HEK293 (cell line): Measurements from ENCODE around the gene DHDH.
A peak's percentile ranks its signal among the peaks of the same experiment; 100 is the strongest.

Experiments
- CTCF ChIA-PET: fragments of 350-600 bp; formaldehyde crosslinking; extraction: SDS; loops from one replicate; lab custom pipeline; 2021; ENCODE audit warnings: antibody characterized with exemption; lab: Yijun Ruan, JAX
- POLR2A ChIA-PET: fragments of 300-600 bp; formaldehyde crosslinking; extraction: SDS; loops from one replicate; lab custom pipeline; 2020; ENCODE audit warnings: antibody characterized with exemption, inconsistent platforms; lab: Yijun Ruan, JAX
- H3K27ac ChIP-seq: fragments of 200-500 bp; sonication (Bioruptor generic); 2 replicates; pipeline ENCODE4 v1.5.1; 2014; ENCODE audit warnings: low read depth, low read length, control low read depth, inconsistent platforms; ENCODE audit errors: extremely low read depth
- H3K36me3 ChIP-seq, 2 experiments: fragments of 200-500 bp in 1 of 2; sonication (Bioruptor generic) in 1 of 2; 1 replicate in 1 of 2; 2 replicates in 1 of 2; pipeline ENCODE4 v1.5.1; 2014 to 2017; ENCODE audit warnings: inconsistent platforms in 2 of 2, low read length in 2 of 2; ENCODE audit not compliant: control insufficient read depth in 2 of 2, insufficient read depth in 1 of 2
- H3K4me1 ChIP-seq: fragments of 200-500 bp; sonication (Bioruptor generic); 2 replicates; pipeline ENCODE4 v1.5.1; 2014; ENCODE audit warnings: mild to moderate bottlenecking, low read length, inconsistent platforms; ENCODE audit not compliant: control insufficient read depth, insufficient read depth
- H3K4me3 ChIP-seq: 2 replicates; pipeline ENCODE4 v1.5.1; 2011; ENCODE audit warnings: low read depth, mild to moderate bottlenecking, control low read depth, low read length, moderate library complexity
- H3K9me3 ChIP-seq: fragments of 200-500 bp; sonication (Bioruptor generic); 2 replicates; pipeline ENCODE4 v1.5.1; 2014; ENCODE audit warnings: low read depth, low read length, inconsistent platforms; ENCODE audit not compliant: control insufficient read depth, insufficient read depth
- BCL11A ChIP-seq: fragments of 450-650 bp; formaldehyde crosslinking; IDR thresholded peaks from 2 replicates; pipeline ENCODE4 v1.5.1; 2016; ENCODE audit warnings: low read depth, missing biosample characterization, missing genetic modification characterization
- GLI2 ChIP-seq: fragments of 450-650 bp; formaldehyde crosslinking; IDR thresholded peaks from 2 replicates; pipeline ENCODE4; 2017; ENCODE audit warnings: missing biosample characterization, missing genetic modification characterization, low read depth, borderline replicate concordance
- GLI4 ChIP-seq: fragments of 450-650 bp; formaldehyde crosslinking; IDR thresholded peaks from 2 replicates; pipeline ENCODE4 v1.5.1; 2016; ENCODE audit warnings: missing biosample characterization, missing genetic modification characterization
- OVOL3 ChIP-seq: fragments of 450-650 bp; formaldehyde crosslinking; IDR thresholded peaks from 2 replicates; pipeline ENCODE4 v1.5.1; 2016; ENCODE audit warnings: missing biosample characterization, missing genetic modification characterization
- SCRT2 ChIP-seq: fragments of 450-650 bp; formaldehyde crosslinking; IDR thresholded peaks from 2 replicates; pipeline ENCODE4 v1.5.1; 2016; ENCODE audit warnings: missing biosample characterization, missing genetic modification characterization
- SP3 ChIP-seq: fragments of 450-650 bp; formaldehyde crosslinking; IDR thresholded peaks from 2 replicates; pipeline ENCODE4 v1.5.1; 2016; ENCODE audit warnings: missing biosample characterization, missing genetic modification characterization
- ZIC2 ChIP-seq: fragments of 450-650 bp; formaldehyde crosslinking; IDR thresholded peaks from 2 replicates; pipeline ENCODE4 v1.5.1; 2016; ENCODE audit warnings: missing biosample characterization, missing genetic modification characterization
- ZNF114 ChIP-seq: fragments of 450-650 bp; formaldehyde crosslinking; IDR thresholded peaks from 2 replicates; pipeline ENCODE4 v1.5.0; 2017; ENCODE audit warnings: missing biosample characterization, missing genetic modification characterization
- ZNF24 ChIP-seq: fragments of 450-650 bp; formaldehyde crosslinking; IDR thresholded peaks from 2 replicates; pipeline ENCODE4 v1.5.1; 2016; ENCODE audit warnings: missing biosample characterization, missing genetic modification characterization
- ZNF248 ChIP-seq: fragments of 450-650 bp; formaldehyde crosslinking; IDR thresholded peaks from 2 replicates; pipeline ENCODE4 v1.5.1; 2017; ENCODE audit warnings: missing biosample characterization, missing genetic modification characterization
- ZNF341 ChIP-seq: fragments of 450-650 bp; formaldehyde crosslinking; IDR thresholded peaks from 2 replicates; pipeline ENCODE4; 2016; ENCODE audit warnings: low read depth, missing biosample characterization, missing genetic modification characterization
- ZNF391 ChIP-seq: fragments of 450-650 bp; formaldehyde crosslinking; IDR thresholded peaks from 2 replicates; pipeline ENCODE4 v1.5.1; 2016; ENCODE audit warnings: low read depth, missing biosample characterization, missing genetic modification characterization, borderline replicate concordance
- ZNF530 ChIP-seq: fragments of 450-650 bp; formaldehyde crosslinking; IDR thresholded peaks from 2 replicates; pipeline ENCODE4 v1.5.1; 2016; ENCODE audit warnings: low read depth, missing biosample characterization, missing genetic modification characterization
- ZNF549 ChIP-seq: fragments of 450-650 bp; IDR thresholded peaks from 2 replicates; pipeline ENCODE4 v1.5.1; 2018; ENCODE audit warnings: missing biosample characterization, missing genetic modification characterization, mild to moderate bottlenecking, inconsistent platforms, moderate library complexity
- ZNF600 ChIP-seq: fragments of 450-650 bp; formaldehyde crosslinking; IDR thresholded peaks from 2 replicates; pipeline ENCODE4 v1.5.1; 2016; ENCODE audit warnings: missing biosample characterization, missing genetic modification characterization
- ZNF660 ChIP-seq: fragments of 450-650 bp; IDR thresholded peaks from 2 replicates; pipeline ENCODE4 v1.5.1; 2018; ENCODE audit warnings: missing biosample characterization, mild to moderate bottlenecking, missing genetic modification characterization
- ZNF677 ChIP-seq: fragments of 450-650 bp; IDR thresholded peaks from 2 replicates; pipeline ENCODE4 v1.5.0; 2018; ENCODE audit warnings: missing biosample characterization, mild to moderate bottlenecking, missing genetic modification characterization, moderate library complexity
- ZNF76 ChIP-seq: fragments of 450-650 bp; formaldehyde crosslinking; IDR thresholded peaks from 2 replicates; pipeline ENCODE4; 2016; ENCODE audit warnings: low read depth, missing biosample characterization, missing genetic modification characterization, borderline replicate concordance
- ZNF837 ChIP-seq: fragments of 450-650 bp; formaldehyde crosslinking; IDR thresholded peaks from 2 replicates; pipeline ENCODE4 v1.5.1; 2016; ENCODE audit warnings: missing biosample characterization, missing genetic modification characterization
- ZSCAN30 ChIP-seq: fragments of 450-650 bp; IDR thresholded peaks from 2 replicates; pipeline ENCODE4 v1.5.1; 2018; ENCODE audit warnings: missing biosample characterization, mild to moderate bottlenecking, missing genetic modification characterization, moderate library complexity
- TF ChIP-seq, protein P1 (sequence below): fragments of 450-650 bp; formaldehyde crosslinking; IDR thresholded peaks from 2 replicates; pipeline ENCODE4 v1.5.1; 2016; ENCODE audit warnings: missing biosample characterization, missing genetic modification characterization
- TF ChIP-seq, protein P2 (sequence below): fragments of 450-650 bp; formaldehyde crosslinking; IDR thresholded peaks from 2 replicates; pipeline ENCODE4 v1.5.0; 2017; ENCODE audit warnings: missing biosample characterization, missing genetic modification characterization, borderline replicate concordance
- TF ChIP-seq, protein P3 (sequence below): fragments of 450-650 bp; formaldehyde crosslinking; IDR thresholded peaks from 2 replicates; pipeline ENCODE4 v1.5.1; 2016; ENCODE audit warnings: missing biosample characterization, missing genetic modification characterization
- TF ChIP-seq, protein P4 (sequence below): fragments of 450-650 bp; formaldehyde crosslinking; IDR thresholded peaks from 2 replicates; pipeline ENCODE4 v1.5.1; 2017; ENCODE audit warnings: missing biosample characterization, mild to moderate bottlenecking, missing genetic modification characterization, moderate library complexity

Gene DHDH

DNA sequence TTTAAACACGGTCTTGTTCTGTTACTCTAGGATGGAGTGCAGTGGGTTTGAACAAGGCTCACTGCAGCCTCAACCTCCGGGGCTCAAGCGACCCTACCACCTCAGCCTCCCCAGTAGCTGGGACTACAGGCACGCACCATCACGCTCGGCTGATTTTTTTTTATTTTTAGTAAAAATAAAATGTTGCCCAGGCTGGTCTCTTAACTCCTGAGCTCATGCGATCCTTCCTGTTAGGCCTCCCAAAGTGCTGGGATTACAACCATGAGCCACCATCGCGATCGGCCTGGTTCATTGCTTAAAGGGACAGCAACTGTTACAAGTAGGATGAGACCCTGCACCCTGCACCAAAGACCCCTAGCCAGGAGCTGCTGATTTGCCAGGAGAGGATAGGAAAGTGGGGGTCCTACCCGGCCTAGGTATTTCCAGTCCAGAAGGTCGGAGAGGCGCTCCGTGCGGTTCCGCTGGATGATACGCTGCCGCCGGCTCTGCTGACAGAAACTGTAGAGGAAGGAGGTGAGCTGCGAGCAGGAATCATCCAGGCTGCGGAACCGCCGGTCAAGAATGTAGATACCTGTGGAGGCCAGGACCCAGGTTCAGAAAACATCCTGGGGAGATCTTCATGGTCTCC, 36.8 kb downstream of the DHDH start:
- Histone ChIP-seq H3K4me1 (0 out of 2 replicates have a peak, but pooled peaks cover 4% of the 10 kb centered on the region), H3K9me3 (no peaks in the 10 kb centered on the region), H3K36me3 (peaks cover 20 to 67% of the 10 kb centered on the region in 2 experiments; a peak in 2 of 3 replicates), H3K27ac (no peak overlapping the region), H3K4me3 (no peak overlapping the region)
- ChIA-PET CTCF (interaction anchor here (0.6 to 5.5 kb wide), 56 partner anchors 8 to 432 kb away, joined by 3 to 63 read pairs (median 4); partner anchors contain the start of genes DHDH, GYS1, HSD17B14 and NUCB1), POLR2A (interaction anchor here (0.5 to 3.2 kb wide), 13 partner anchors 8 to 182 kb away, joined by 3 to 16 read pairs (median 4); partner anchors contain the start of genes DHDH, GYS1, NUCB1 and PPP1R15A)
- peak; percentile 11; the same call in 1 of the 2 replicates for TF ChIP-seq SP3 (tag by site-specific recombination)
- no peak for TF ChIP-seq ZNF248 (tag by site-specific recombination)

DNA sequence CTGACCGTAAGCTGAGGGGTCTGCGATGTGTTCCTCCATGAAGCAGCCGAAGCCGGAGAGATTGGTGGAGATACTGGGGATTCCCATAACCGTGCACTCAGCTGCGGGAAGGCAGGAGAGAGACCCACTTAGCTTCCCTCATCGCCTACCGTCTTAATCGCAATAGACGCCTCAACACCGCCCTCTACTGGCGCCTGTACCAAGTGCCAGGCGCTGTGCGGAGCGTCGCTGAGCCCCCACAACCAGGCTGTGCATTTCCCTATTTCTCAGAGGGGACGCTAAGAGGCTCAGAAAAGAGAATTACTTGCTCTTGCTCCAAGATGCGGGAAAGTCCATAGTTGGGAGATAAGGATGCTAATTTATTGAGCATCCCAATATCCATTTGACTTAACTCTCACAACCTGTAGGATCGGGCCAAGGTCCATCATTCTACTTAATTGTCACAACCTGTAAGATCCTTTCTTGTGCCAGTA, 37.5 kb downstream of the DHDH start:
- POLR2A ChIA-PET = interaction anchor here (0.5 to 3.2 kb wide), 13 partner anchors 10 to 183 kb away, joined by 3 to 16 read pairs (median 5); partner anchors contain the start of genes DHDH, GYS1, NUCB1 and PPP1R15A
- TF ChIP-seq ZNF837 (tag by site-specific recombination) (no peak), OVOL3 (tag by site-specific recombination) (no peak), SP3 (tag by site-specific recombination) (no peak), GLI4 (tag by site-specific recombination) (no peak), GLI2 (tag by site-specific recombination) (no peak), ZNF660 (tag by site-specific recombination) (peak; percentile 62; the same call in 1 of the 2 replicates), ZNF341 (tag by site-specific recombination) (no peak), ZNF391 (tag by site-specific recombination) (no peak; the same call in 1 of the 2 replicates), ZNF114 (tag by site-specific recombination) (no peak), ZNF677 (tag by site-specific recombination) (no peak), ZNF76 (tag by site-specific recombination) (no peak), ZNF24 (tag by site-specific recombination) (no peak), ZNF600 (tag by site-specific recombination) (no peak), ZIC2 (tag by site-specific recombination) (no peak), SCRT2 (tag by site-specific recombination) (peak; percentile 94), ZNF549 (tag by site-specific recombination) (no peak), ZNF530 (tag by site-specific recombination) (no peak), ZSCAN30 (tag by site-specific recombination) (no peak), BCL11A (tag by site-specific recombination) (no peak)
- TF ChIP-seq, protein P1, sequence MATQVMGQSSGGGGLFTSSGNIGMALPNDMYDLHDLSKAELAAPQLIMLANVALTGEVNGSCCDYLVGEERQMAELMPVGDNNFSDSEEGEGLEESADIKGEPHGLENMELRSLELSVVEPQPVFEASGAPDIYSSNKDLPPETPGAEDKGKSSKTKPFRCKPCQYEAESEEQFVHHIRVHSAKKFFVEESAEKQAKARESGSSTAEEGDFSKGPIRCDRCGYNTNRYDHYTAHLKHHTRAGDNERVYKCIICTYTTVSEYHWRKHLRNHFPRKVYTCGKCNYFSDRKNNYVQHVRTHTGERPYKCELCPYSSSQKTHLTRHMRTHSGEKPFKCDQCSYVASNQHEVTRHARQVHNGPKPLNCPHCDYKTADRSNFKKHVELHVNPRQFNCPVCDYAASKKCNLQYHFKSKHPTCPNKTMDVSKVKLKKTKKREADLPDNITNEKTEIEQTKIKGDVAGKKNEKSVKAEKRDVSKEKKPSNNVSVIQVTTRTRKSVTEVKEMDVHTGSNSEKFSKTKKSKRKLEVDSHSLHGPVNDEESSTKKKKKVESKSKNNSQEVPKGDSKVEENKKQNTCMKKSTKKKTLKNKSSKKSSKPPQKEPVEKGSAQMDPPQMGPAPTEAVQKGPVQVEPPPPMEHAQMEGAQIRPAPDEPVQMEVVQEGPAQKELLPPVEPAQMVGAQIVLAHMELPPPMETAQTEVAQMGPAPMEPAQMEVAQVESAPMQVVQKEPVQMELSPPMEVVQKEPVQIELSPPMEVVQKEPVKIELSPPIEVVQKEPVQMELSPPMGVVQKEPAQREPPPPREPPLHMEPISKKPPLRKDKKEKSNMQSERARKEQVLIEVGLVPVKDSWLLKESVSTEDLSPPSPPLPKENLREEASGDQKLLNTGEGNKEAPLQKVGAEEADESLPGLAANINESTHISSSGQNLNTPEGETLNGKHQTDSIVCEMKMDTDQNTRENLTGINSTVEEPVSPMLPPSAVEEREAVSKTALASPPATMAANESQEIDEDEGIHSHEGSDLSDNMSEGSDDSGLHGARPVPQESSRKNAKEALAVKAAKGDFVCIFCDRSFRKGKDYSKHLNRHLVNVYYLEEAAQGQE (tag by site-specific recombination) = no peak
- TF ChIP-seq, protein P2, sequence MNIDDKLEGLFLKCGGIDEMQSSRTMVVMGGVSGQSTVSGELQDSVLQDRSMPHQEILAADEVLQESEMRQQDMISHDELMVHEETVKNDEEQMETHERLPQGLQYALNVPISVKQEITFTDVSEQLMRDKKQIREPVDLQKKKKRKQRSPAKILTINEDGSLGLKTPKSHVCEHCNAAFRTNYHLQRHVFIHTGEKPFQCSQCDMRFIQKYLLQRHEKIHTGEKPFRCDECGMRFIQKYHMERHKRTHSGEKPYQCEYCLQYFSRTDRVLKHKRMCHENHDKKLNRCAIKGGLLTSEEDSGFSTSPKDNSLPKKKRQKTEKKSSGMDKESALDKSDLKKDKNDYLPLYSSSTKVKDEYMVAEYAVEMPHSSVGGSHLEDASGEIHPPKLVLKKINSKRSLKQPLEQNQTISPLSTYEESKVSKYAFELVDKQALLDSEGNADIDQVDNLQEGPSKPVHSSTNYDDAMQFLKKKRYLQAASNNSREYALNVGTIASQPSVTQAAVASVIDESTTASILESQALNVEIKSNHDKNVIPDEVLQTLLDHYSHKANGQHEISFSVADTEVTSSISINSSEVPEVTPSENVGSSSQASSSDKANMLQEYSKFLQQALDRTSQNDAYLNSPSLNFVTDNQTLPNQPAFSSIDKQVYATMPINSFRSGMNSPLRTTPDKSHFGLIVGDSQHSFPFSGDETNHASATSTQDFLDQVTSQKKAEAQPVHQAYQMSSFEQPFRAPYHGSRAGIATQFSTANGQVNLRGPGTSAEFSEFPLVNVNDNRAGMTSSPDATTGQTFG (tag by site-specific recombination) = no peak
- TF ChIP-seq, protein P3, sequence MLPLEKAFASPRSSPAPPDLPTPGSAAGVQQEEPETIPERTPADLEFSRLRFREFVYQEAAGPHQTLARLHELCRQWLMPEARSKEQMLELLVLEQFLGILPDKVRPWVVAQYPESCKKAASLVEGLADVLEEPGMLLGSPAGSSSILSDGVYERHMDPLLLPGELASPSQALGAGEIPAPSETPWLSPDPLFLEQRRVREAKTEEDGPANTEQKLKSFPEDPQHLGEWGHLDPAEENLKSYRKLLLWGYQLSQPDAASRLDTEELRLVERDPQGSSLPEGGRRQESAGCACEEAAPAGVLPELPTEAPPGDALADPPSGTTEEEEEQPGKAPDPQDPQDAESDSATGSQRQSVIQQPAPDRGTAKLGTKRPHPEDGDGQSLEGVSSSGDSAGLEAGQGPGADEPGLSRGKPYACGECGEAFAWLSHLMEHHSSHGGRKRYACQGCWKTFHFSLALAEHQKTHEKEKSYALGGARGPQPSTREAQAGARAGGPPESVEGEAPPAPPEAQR (tag by site-specific recombination) = no peak
- TF ChIP-seq, protein P4, sequence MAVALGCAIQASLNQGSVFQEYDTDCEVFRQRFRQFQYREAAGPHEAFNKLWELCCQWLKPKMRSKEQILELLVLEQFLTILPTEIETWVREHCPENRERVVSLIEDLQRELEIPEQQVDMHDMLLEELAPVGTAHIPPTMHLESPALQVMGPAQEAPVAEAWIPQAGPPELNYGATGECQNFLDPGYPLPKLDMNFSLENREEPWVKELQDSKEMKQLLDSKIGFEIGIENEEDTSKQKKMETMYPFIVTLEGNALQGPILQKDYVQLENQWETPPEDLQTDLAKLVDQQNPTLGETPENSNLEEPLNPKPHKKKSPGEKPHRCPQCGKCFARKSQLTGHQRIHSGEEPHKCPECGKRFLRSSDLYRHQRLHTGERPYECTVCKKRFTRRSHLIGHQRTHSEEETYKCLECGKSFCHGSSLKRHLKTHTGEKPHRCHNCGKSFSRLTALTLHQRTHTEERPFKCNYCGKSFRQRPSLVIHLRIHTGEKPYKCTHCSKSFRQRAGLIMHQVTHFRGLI (tag by site-specific recombination) = no peak

More for the DNA sequence above, 37.5 kb downstream of the DHDH start:
- peaks cover 20 to 66% of the 10 kb centered on the region in 2 experiments; a peak in 2 of 3 replicates for H3K36me3 ChIP-seq
- H3K9me3 ChIP-seq = no peaks in the 10 kb centered on the region
- H3K27ac ChIP-seq = no peak overlapping the region
- CTCF ChIA-PET = interaction anchor here (0.6 to 5.5 kb wide), 56 partner anchors 7 to 432 kb away, joined by 3 to 63 read pairs (median 4); partner anchors contain the start of genes DHDH, GYS1, HSD17B14 and NUCB1
- no peak overlapping the region for H3K4me3 ChIP-seq
- H3K4me1 ChIP-seq = 0 out of 2 replicates have a peak, but pooled peaks cover 4% of the 10 kb centered on the region
